Immature natural killer cell (primary cell): Measurements from ENCODE around the gene SOHLH2. TPM values are rescaled to one million over a fixed set of nuclear protein-coding genes. Genes with fewer than 3 reads are reported as not detected.

ENCODE experiments used
- DNase-seq, 3 donors: peaks; one replicate each; pipeline ENCODE4 v3.0.0; 2022; ENCODE audit warnings: mixed read lengths in 1 of 3
- H3K27ac Mint-ChIP-seq, 6 donors: one replicate each; pipeline ENCODE4 v1.8.0; 2020; ENCODE audit warnings: mixed read lengths in 6 of 6, mild to moderate bottlenecking in 5 of 6, inconsistent platforms in 4 of 6, moderate library complexity in 3 of 6
- H3K27me3 Mint-ChIP-seq, 3 donors: one replicate each; pipeline ENCODE4 v1.8.0; 2020 to 2021; ENCODE audit warnings: low read depth in 3 of 3, mild to moderate bottlenecking in 3 of 3, mixed read lengths in 3 of 3, moderate library complexity in 3 of 3, inconsistent platforms in 1 of 3
- H3K36me3 Mint-ChIP-seq, 3 donors: one replicate each; pipeline ENCODE4 v1.8.0; 2020; ENCODE audit warnings: mixed read lengths in 3 of 3, inconsistent platforms in 2 of 3, mild to moderate bottlenecking in 2 of 3
- H3K4me1 Mint-ChIP-seq, 2 donors: one replicate each; pipeline ENCODE4 v1.8.0; 2020; ENCODE audit warnings: inconsistent platforms in 2 of 2, mild to moderate bottlenecking in 2 of 2, mixed read lengths in 2 of 2, moderate library complexity in 1 of 2
- H3K4me3 Mint-ChIP-seq, 5 donors: one replicate each; pipeline ENCODE4 v1.8.0; 2020; ENCODE audit warnings: mild to moderate bottlenecking in 5 of 5, mixed read lengths in 5 of 5, inconsistent platforms in 3 of 5, moderate library complexity in 3 of 5
- H3K9me3 Mint-ChIP-seq, 6 donors: one replicate each; pipeline ENCODE4 v1.8.0; 2020; ENCODE audit warnings: mild to moderate bottlenecking in 6 of 6, mixed read lengths in 6 of 6, inconsistent platforms in 4 of 6, moderate library complexity in 3 of 6
- polyA plus RNA-seq, 3 donors: library from polyadenylated mRNA; unstranded; fragments of 300-500 nt; fragmentation: Illumina TruSeq; gene quantifications; one replicate each; pipeline ENCODE4 v1.2.3, GENCODE V29; 2021

The SOHLH2 gene
- polyA plus RNA-seq, result not detected

GRCh38 chr13:36214163-36214921 is at the start of gene SOHLH2:
SOHLH2 (minus strand) TSS chr13:36214556; CDS start chr13:36214526, 30 bp downstream.
- peaks cover 8 to 41% (median 17%) of the 10 kb centered on the region in 6 donors for H3K9me3 Mint-ChIP-seq
- peaks cover 0 to 3% (median 0%) of the 10 kb centered on the region in 3 donors for H3K36me3 Mint-ChIP-seq
- H3K4me3 Mint-ChIP-seq, result no peak within 1 kb of the TSS
- no peaks in the 10 kb centered on the region for H3K4me1 Mint-ChIP-seq
- DNase-seq, result no peak
- peaks cover 0 to 2% (median 0%) of the 10 kb centered on the region in 3 donors for H3K27me3 Mint-ChIP-seq
- H3K27ac Mint-ChIP-seq, result no peak within 1 kb of the TSS

GRCh38 chr13:36261976-36262375 is 47.6 kb upstream of the SOHLH2 start:
- H3K9me3 Mint-ChIP-seq, result peaks cover 0 to 7% (median 0%) of the 10 kb centered on the region in 6 donors
- no peak overlapping the region for H3K4me3 Mint-ChIP-seq
- no peaks in the 10 kb centered on the region for H3K36me3 Mint-ChIP-seq
- no peak overlapping the region for H3K27ac Mint-ChIP-seq
- DNase-seq, result no peak
- peaks cover 0 to 6% (median 3%) of the 10 kb centered on the region in 3 donors for H3K27me3 Mint-ChIP-seq
- H3K4me1 Mint-ChIP-seq, result no peaks in the 10 kb centered on the region

GRCh38 chr13:36261011-36261410 is 46.7 kb upstream of the SOHLH2 start:
- no peak for DNase-seq
- Mint-ChIP-seq H3K9me3 (peaks cover 0 to 9% (median 0%) of the 10 kb centered on the region in 6 donors), H3K4me1 (no peaks in the 10 kb centered on the region), H3K4me3 (no peak overlapping the region), H3K27ac (no peak overlapping the region), H3K27me3 (peaks cover 0 to 6% (median 3%) of the 10 kb centered on the region in 3 donors), H3K36me3 (no peaks in the 10 kb centered on the region)

GRCh38 chr13:36259361-36260137 is 45.2 kb upstream of the SOHLH2 start:
- no peaks in the 10 kb centered on the region for H3K4me1 Mint-ChIP-seq
- H3K27ac Mint-ChIP-seq, result no peak overlapping the region
- H3K36me3 Mint-ChIP-seq, result no peaks in the 10 kb centered on the region
- H3K4me3 Mint-ChIP-seq, result no peak overlapping the region
- no peak for DNase-seq
- H3K9me3 Mint-ChIP-seq, result peaks cover 0 to 9% (median 3%) of the 10 kb centered on the region in 6 donors
- H3K27me3 Mint-ChIP-seq, result peaks cover 0 to 6% (median 3%) of the 10 kb centered on the region in 3 donors

- Mint-ChIP-seq H3K27me3 (peaks cover 0 to 6% (median 3%) of the 10 kb centered on the region in 3 donors), H3K36me3 (no peaks in the 10 kb centered on the region), H3K4me1 (no peaks in the 10 kb centered on the region), H3K9me3 (peaks cover 0 to 9% (median 3%) of the 10 kb centered on the region in 6 donors), H3K4me3 (no peak overlapping the region), H3K27ac (no peak overlapping the region)
- DNase-seq, result no peak
Observed at GRCh38 chr13:36258831-36259230, 44.5 kb upstream of the SOHLH2 start.

GRCh38 chr13:36251526-36251925 is 37.2 kb upstream of the SOHLH2 start:
- no peak overlapping the region for H3K27ac Mint-ChIP-seq
- DNase-seq, result no peak
- H3K4me3 Mint-ChIP-seq, result no peak overlapping the region
- H3K27me3 Mint-ChIP-seq, result no peaks in the 10 kb centered on the region
- H3K36me3 Mint-ChIP-seq, result no peaks in the 10 kb centered on the region
- peaks cover 0 to 15% (median 3%) of the 10 kb centered on the region in 6 donors for H3K9me3 Mint-ChIP-seq
- H3K4me1 Mint-ChIP-seq, result no peaks in the 10 kb centered on the region

GRCh38 chr13:36251017-36251416 is 36.7 kb upstream of the SOHLH2 start:
- no peak for DNase-seq
- Mint-ChIP-seq H3K9me3 (peaks cover 0 to 16% (median 3%) of the 10 kb centered on the region in 6 donors), H3K4me1 (no peaks in the 10 kb centered on the region), H3K27ac (no peak overlapping the region), H3K27me3 (no peaks in the 10 kb centered on the region), H3K36me3 (no peaks in the 10 kb centered on the region), H3K4me3 (no peak overlapping the region)

GRCh38 chr13:36248700-36249099 is 34.3 kb upstream of the SOHLH2 start:
- Mint-ChIP-seq H3K36me3 (no peaks in the 10 kb centered on the region), H3K4me3 (no peak overlapping the region), H3K4me1 (no peaks in the 10 kb centered on the region), H3K27ac (no peak overlapping the region), H3K9me3 (peaks cover 0 to 14% (median 0%) of the 10 kb centered on the region in 6 donors), H3K27me3 (no peaks in the 10 kb centered on the region)
- no peak for DNase-seq

- no peak overlapping the region for H3K27ac Mint-ChIP-seq
Observed at GRCh38 chr13:36244990-36245389, 30.6 kb upstream of the SOHLH2 start.

GRCh38 chr13:36244073-36244472 is 29.7 kb upstream of the SOHLH2 start:
- Mint-ChIP-seq H3K36me3 (no peaks in the 10 kb centered on the region), H3K4me1 (no peaks in the 10 kb centered on the region), H3K27ac (no peak overlapping the region), H3K27me3 (no peaks in the 10 kb centered on the region), H3K4me3 (no peak overlapping the region), H3K9me3 (peaks cover 0 to 14% (median under 1%) of the 10 kb centered on the region in 6 donors)
- DNase-seq, result no peak

More at GRCh38 chr13:36244990-36245389, 30.6 kb upstream of the SOHLH2 start:
- Mint-ChIP-seq H3K4me1 (no peaks in the 10 kb centered on the region), H3K9me3 (peaks cover 0 to 14% (median under 1%) of the 10 kb centered on the region in 6 donors), H3K27me3 (no peaks in the 10 kb centered on the region), H3K36me3 (no peaks in the 10 kb centered on the region), H3K4me3 (no peak overlapping the region)
- DNase-seq, result no peak

- H3K36me3 Mint-ChIP-seq, result no peaks in the 10 kb centered on the region
- H3K4me3 Mint-ChIP-seq, result no peak overlapping the region
Observed at GRCh38 chr13:36242761-36243160, 28.4 kb upstream of the SOHLH2 start.

GRCh38 chr13:36231236-36231635 is 16.9 kb upstream of the SOHLH2 start:
- H3K9me3 Mint-ChIP-seq, result peaks cover under 1 to 16% (median 7%) of the 10 kb centered on the region in 6 donors
- no peak overlapping the region for H3K4me3 Mint-ChIP-seq
- no peak for DNase-seq
- H3K36me3 Mint-ChIP-seq, result no peaks in the 10 kb centered on the region
- H3K4me1 Mint-ChIP-seq, result no peaks in the 10 kb centered on the region
- H3K27ac Mint-ChIP-seq, result no peak overlapping the region
- H3K27me3 Mint-ChIP-seq, result peaks cover 0 to 1% (median 0%) of the 10 kb centered on the region in 3 donors

More at GRCh38 chr13:36242761-36243160, 28.4 kb upstream of the SOHLH2 start:
- Mint-ChIP-seq H3K9me3 (peaks cover 0 to 14% (median 2%) of the 10 kb centered on the region in 6 donors), H3K27me3 (no peaks in the 10 kb centered on the region), H3K4me1 (no peaks in the 10 kb centered on the region), H3K27ac (no peak overlapping the region)
- DNase-seq, result no peak

- Mint-ChIP-seq H3K4me1 (no peaks in the 10 kb centered on the region), H3K4me3 (no peak overlapping the region), H3K27me3 (peaks cover 0 to 2% (median 1%) of the 10 kb centered on the region in 3 donors), H3K9me3 (peaks cover 8 to 15% (median 10%) of the 10 kb centered on the region in 6 donors), H3K27ac (no peak overlapping the region), H3K36me3 (no peaks in the 10 kb centered on the region)
- no peak for DNase-seq
Observed at GRCh38 chr13:36224730-36225129, 10.4 kb upstream of the SOHLH2 start.

- Mint-ChIP-seq H3K4me3 (no peak overlapping the region), H3K27ac (no peak overlapping the region), H3K4me1 (no peaks in the 10 kb centered on the region), H3K9me3 (peaks cover 9 to 30% (median 19%) of the 10 kb centered on the region in 6 donors), H3K36me3 (peaks cover 0 to 3% (median 0%) of the 10 kb centered on the region in 3 donors), H3K27me3 (peaks cover 0 to 2% (median 0%) of the 10 kb centered on the region in 3 donors)
- no peak for DNase-seq
Observed at GRCh38 chr13:36219883-36220282, 5.5 kb upstream of the SOHLH2 start.
